ENCODE results near the gene NDUFB10.

The NDUFB10 gene

DNA sequence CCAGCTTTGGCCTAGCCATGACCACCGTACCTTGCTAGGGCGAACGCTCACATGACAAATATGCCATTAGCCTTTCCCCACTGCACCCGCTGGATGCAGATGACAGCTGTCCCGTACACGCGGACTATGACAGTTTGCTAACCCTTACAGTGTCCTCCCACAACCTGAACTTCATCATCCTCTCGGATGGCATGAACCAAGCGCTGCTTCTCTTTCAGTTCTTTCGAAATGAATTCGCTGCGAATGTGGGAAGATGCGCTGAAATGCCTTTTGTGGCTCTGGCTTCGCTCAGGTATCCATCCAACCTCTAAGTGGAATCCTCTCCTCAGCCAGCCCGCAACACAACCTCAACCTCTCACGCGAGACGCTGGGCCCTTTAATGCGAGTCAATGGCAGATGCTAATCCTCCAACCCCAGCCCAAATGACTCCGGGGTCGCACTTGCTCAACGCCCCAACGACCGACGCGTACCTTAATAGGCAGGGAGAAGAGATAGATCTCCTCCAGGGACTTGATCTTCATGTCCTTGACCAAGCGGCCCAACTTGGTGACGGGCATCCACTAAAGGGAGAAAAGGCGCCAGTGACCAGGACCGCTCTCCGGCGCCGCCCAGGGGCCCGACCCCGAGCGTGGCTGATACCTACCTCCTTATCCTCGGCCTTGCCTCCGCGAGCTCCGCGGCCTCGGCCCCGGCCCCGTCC lies 4.6 kb downstream of the NDUFB10 start:
- H4K8ac ChIP-seq (ENCODE audit: low read depth, low read length), result no peak overlapping the region
- peaks cover 14% of the 10 kb centered on the region for H3K79me1 ChIP-seq (ENCODE audit: low read length)
- DNase-seq, result peak; percentile 22 to 65
- H2BK12ac ChIP-seq (ENCODE audit: low read length), result no peak overlapping the region
- no peaks in the 10 kb centered on the region for H3K27me3 ChIP-seq (ENCODE audit: insufficient read depth, low read length)
- H3K9me3 ChIP-seq (ENCODE audit: insufficient read depth, low read depth, low read length), result no peaks in the 10 kb centered on the region
- H4K12ac ChIP-seq (ENCODE audit: low read depth, low read length), result no peak overlapping the region
- H3K4ac ChIP-seq (ENCODE audit: low read depth, low read length), result peak overlapping the region; percentile 87
- H3K9ac ChIP-seq (ENCODE audit: low read length), result peak overlapping the region; percentile 62
- peak overlapping the region; percentile 93 for H3K4me3 ChIP-seq (ENCODE audit: low read depth, low read length)
- no peak overlapping the region for H2AFZ ChIP-seq (ENCODE audit: insufficient read depth, low read length, poor library complexity)
- no peak overlapping the region for H3K18ac ChIP-seq (ENCODE audit: low read length)
- peaks cover 6 to 15% of the 10 kb centered on the region in 2 experiments for H3K4me1 ChIP-seq (ENCODE audit: control insufficient read depth in 1 of 2, insufficient read depth in 2 of 2, low read length in 2 of 2)
- H3K36me3 ChIP-seq (ENCODE audit: control insufficient read depth in 1 of 2, insufficient read depth in 2 of 2, low read length in 2 of 2), result peaks cover 23 to 28% of the 10 kb centered on the region in 2 experiments
- peak overlapping the region; percentile 80 for H3K27ac ChIP-seq (ENCODE audit: low read depth, low read length)
- H3K23ac ChIP-seq (ENCODE audit: low read length), result no peak overlapping the region
- H2AK5ac ChIP-seq (ENCODE audit: low read length), result no peak overlapping the region
- peak overlapping the region; percentile 47 for H3K14ac ChIP-seq (ENCODE audit: low read length)
- no peak overlapping the region for H2BK120ac ChIP-seq (ENCODE audit: insufficient read depth, low read length, poor library complexity)
- peaks cover 25% of the 10 kb centered on the region for H3K79me2 ChIP-seq (ENCODE audit: control insufficient read depth, insufficient read depth, low read length, poor library complexity)
- H3K4me2 ChIP-seq (ENCODE audit: low read length), result peak overlapping the region; percentile 94
- WGBS (ENCODE audit: extremely low coverage, insufficient coverage, insufficient read length), result no CpG with 5 or more reads among the region's 44 CpGs
- no peak overlapping the region for H2BK5ac ChIP-seq (ENCODE audit: low read depth, low read length, poor library complexity)
- peak overlapping the region; percentile 69 for H4K91ac ChIP-seq (ENCODE audit: low read depth, low read length)

DNA sequence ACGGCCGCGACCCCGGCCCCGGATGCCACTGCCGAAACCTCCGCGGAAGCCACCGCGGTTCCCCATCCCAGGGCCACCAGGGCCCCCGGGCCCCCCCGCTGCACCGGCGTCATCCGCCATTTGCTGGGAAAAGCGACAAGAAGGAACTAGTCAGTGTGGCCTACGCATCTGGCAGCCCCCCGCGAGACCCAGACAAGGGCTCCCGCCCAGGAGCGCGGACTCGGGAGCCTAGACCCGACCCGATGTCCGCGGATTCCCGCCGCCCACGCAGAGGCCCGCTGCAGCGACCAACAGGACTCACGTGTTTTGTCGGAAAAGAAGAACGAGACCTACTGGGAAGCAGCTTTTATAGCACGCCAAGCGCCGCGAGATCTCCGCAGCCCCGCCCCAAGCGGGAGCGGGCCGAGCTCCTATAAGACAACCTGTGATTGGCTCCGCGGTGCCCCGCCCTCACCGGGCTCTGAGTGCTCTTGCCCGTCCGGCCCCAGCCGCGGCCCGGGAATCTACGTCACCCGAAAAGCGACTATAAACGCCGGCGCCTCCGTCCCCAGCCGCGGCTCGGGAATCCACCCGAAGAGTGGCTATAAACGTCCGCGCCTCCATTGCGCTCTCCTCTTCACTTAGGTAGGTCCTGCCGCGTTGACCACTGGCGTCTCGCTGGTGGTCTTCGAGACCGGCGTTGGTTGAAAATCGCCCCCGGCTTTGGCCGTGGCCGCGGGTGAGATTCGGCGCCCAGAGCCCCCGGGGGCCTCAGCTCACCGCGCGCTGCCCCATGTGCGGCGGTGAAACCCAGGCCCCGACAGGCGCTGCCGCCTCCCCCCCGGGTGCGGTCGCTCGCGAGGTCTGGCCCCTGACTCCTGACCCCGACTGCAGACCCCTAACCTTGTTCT lies 5.4 kb downstream of the NDUFB10 start, which contains the start of gene RPS2:
RPS2 (minus strand) TSS at position 321 of the 890 bp plus-strand sequence; CDS start at position 120, 201 bp downstream.
- Histone ChIP-seq H3K23ac (ENCODE audit: low read length) (no peak within 1 kb of the TSS), H3K18ac (ENCODE audit: low read length) (peak within 1 kb of the TSS; percentile 98), H2AK5ac (ENCODE audit: low read length) (peak within 1 kb of the TSS; percentile 73), H3K27ac (ENCODE audit: low read depth, low read length) (peak within 1 kb of the TSS; percentile 80), H3K4me3 (ENCODE audit: low read depth, low read length) (peak within 1 kb of the TSS; percentile 97), H2BK12ac (ENCODE audit: low read length) (no peak within 1 kb of the TSS), H3K36me3 (ENCODE audit: control insufficient read depth in 1 of 2, insufficient read depth in 2 of 2, low read length in 2 of 2) (peaks cover 23 to 28% of the 10 kb centered on the region in 2 experiments), H3K9me3 (ENCODE audit: insufficient read depth, low read depth, low read length) (no peaks in the 10 kb centered on the region), H3K27me3 (ENCODE audit: insufficient read depth, low read length) (no peaks in the 10 kb centered on the region), H3K79me1 (ENCODE audit: low read length) (peaks cover 8% of the 10 kb centered on the region), H3K4me2 (ENCODE audit: low read length) (peak within 1 kb of the TSS; percentile 94), H4K8ac (ENCODE audit: low read depth, low read length) (peak within 1 kb of the TSS; percentile 95), H2BK5ac (ENCODE audit: low read depth, low read length, poor library complexity) (peak within 1 kb of the TSS; percentile 80), H4K12ac (ENCODE audit: low read depth, low read length) (peak within 1 kb of the TSS; percentile 52), H3K4ac (ENCODE audit: low read depth, low read length) (peak within 1 kb of the TSS; percentile 90), H4K91ac (ENCODE audit: low read depth, low read length) (peak within 1 kb of the TSS; percentile 93), H2AFZ (ENCODE audit: insufficient read depth, low read length, poor library complexity) (peak within 1 kb of the TSS; percentile 28), H3K9ac (ENCODE audit: low read length) (peak within 1 kb of the TSS; percentile 100), H3K4me1 (ENCODE audit: control insufficient read depth in 1 of 2, insufficient read depth in 2 of 2, low read length in 2 of 2) (peaks cover 6 to 13% of the 10 kb centered on the region in 2 experiments), H3K79me2 (ENCODE audit: control insufficient read depth, insufficient read depth, low read length, poor library complexity) (peaks cover 21% of the 10 kb centered on the region), H3K14ac (ENCODE audit: low read length) (peak within 1 kb of the TSS; percentile 90), H2BK120ac (ENCODE audit: insufficient read depth, low read length, poor library complexity) (peak within 1 kb of the TSS; percentile 53)
- WGBS (ENCODE audit: extremely low coverage, insufficient coverage, insufficient read length), result no CpG with 5 or more reads among the region's 97 CpGs
- DNase-seq, result peak; percentile 99 to 100

DNA sequence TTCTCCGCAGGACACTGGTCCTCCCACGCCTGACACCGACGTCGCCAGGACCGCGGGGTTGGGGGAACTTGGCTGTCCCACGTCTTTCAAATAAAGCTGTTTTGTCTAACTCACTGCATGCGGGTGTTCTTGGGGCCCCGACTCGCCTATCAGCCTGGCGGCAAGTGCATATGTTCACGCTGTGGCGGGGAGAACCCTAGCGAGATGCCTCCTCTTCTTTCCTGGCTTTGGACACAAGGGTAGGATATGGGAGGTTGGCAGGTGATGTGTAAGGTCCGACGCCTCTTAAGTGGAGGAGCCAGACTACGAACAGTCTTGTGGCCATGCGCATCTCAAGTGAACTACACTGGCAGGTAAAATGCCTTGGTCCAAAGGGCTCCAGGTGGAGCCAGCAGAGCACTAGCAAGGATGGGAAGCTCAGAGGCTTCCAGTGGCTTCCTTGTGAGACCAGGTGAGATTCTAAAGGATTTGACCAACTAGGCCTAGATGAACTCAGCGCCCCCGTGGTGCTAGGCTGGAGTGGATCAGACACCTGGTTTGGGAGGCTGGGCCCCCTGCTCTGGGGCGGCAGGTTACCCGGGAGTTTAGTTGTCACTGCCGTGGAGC lies 6.2 kb downstream of the NDUFB10 start:
- no peak overlapping the region for H3K23ac ChIP-seq (ENCODE audit: low read length)

DNA sequence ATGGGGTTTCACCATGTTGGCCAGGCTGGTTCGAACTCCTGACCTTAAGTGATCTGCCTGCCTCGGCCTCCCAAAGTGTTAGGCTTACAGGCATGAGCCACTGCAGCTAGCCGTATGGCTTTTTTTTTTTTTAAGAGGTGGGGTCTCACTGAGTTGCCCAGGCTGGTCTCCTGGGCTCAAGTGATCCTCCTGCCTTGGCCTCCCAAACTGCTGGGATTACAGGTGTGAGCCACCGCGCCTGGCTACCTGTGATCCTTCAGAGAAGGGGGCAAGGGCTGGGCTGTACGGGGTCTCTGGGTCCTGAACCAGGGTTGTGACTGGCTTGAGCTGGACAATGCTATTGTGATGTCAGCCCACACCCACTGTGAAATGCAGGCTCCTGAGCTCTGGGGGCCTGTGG lies 7.1 kb downstream of the NDUFB10 start, which contains the start of gene RNF151:
RNF151 (plus strand) TSS at position 397 of the 400 bp plus-strand sequence. CDS start 26 bp downstream, outside the sequence.
- no peak within 1 kb of the TSS for H2AK5ac ChIP-seq (ENCODE audit: low read length)
- no CpG with 5 or more reads among the region's 6 CpGs for WGBS (ENCODE audit: extremely low coverage, insufficient coverage, insufficient read length)

More for the DNA sequence above, 6.2 kb downstream of the NDUFB10 start:
- Histone ChIP-seq H2BK5ac (ENCODE audit: low read depth, low read length, poor library complexity) (peak overlapping the region; percentile 80), H3K27ac (ENCODE audit: low read depth, low read length) (peak overlapping the region; percentile 58), H3K9ac (ENCODE audit: low read length) (peak overlapping the region; percentile 100), H3K9me3 (ENCODE audit: insufficient read depth, low read depth, low read length) (no peaks in the 10 kb centered on the region), H3K4me3 (ENCODE audit: low read depth, low read length) (peak overlapping the region; percentile 97), H3K27me3 (ENCODE audit: insufficient read depth, low read length) (no peaks in the 10 kb centered on the region), H3K79me2 (ENCODE audit: control insufficient read depth, insufficient read depth, low read length, poor library complexity) (peaks cover 19% of the 10 kb centered on the region), H4K8ac (ENCODE audit: low read depth, low read length) (peak overlapping the region; percentile 95), H2AK5ac (ENCODE audit: low read length) (peak overlapping the region; percentile 11), H3K4ac (ENCODE audit: low read depth, low read length) (peak overlapping the region; percentile 90), H4K12ac (ENCODE audit: low read depth, low read length) (peak overlapping the region; percentile 45), H3K18ac (ENCODE audit: low read length) (peak overlapping the region; percentile 98), H4K91ac (ENCODE audit: low read depth, low read length) (peak overlapping the region; percentile 93), H2BK120ac (ENCODE audit: insufficient read depth, low read length, poor library complexity) (peak overlapping the region; percentile 53), H3K4me2 (ENCODE audit: low read length) (peak overlapping the region; percentile 87), H3K4me1 (ENCODE audit: control insufficient read depth in 1 of 2, insufficient read depth in 2 of 2, low read length in 2 of 2) (peaks cover 6 to 11% of the 10 kb centered on the region in 2 experiments), H3K36me3 (ENCODE audit: control insufficient read depth in 1 of 2, insufficient read depth in 2 of 2, low read length in 2 of 2) (peaks cover 23 to 28% of the 10 kb centered on the region in 2 experiments), H2BK12ac (ENCODE audit: low read length) (no peak overlapping the region), H3K14ac (ENCODE audit: low read length) (peak overlapping the region; percentile 90), H2AFZ (ENCODE audit: insufficient read depth, low read length, poor library complexity) (peak overlapping the region; percentile 28), H3K79me1 (ENCODE audit: low read length) (peaks cover 7% of the 10 kb centered on the region)
- DNase-seq, result peak in 1 of 2 donors; percentile 22
- no CpG with 5 or more reads among the region's 24 CpGs for WGBS (ENCODE audit: extremely low coverage, insufficient coverage, insufficient read length)

More for the DNA sequence above, 7.1 kb downstream of the NDUFB10 start, which contains the start of gene RNF151:
- Histone ChIP-seq H3K9ac (ENCODE audit: low read length) (peak within 1 kb of the TSS; percentile 100), H4K8ac (ENCODE audit: low read depth, low read length) (no peak within 1 kb of the TSS), H3K4me2 (ENCODE audit: low read length) (peak within 1 kb of the TSS; percentile 87), H3K27ac (ENCODE audit: low read depth, low read length) (no peak within 1 kb of the TSS), H3K36me3 (ENCODE audit: control insufficient read depth in 1 of 2, insufficient read depth in 2 of 2, low read length in 2 of 2) (peaks cover 23 to 24% of the 10 kb centered on the region in 2 experiments), H4K91ac (ENCODE audit: low read depth, low read length) (no peak within 1 kb of the TSS), H3K18ac (ENCODE audit: low read length) (no peak within 1 kb of the TSS), H3K27me3 (ENCODE audit: insufficient read depth, low read length) (no peaks in the 10 kb centered on the region), H3K14ac (ENCODE audit: low read length) (no peak within 1 kb of the TSS), H3K4ac (ENCODE audit: low read depth, low read length) (peak within 1 kb of the TSS; percentile 90), H3K23ac (ENCODE audit: low read length) (no peak within 1 kb of the TSS), H2BK12ac (ENCODE audit: low read length) (no peak within 1 kb of the TSS), H2AFZ (ENCODE audit: insufficient read depth, low read length, poor library complexity) (no peak within 1 kb of the TSS), H3K79me1 (ENCODE audit: low read length) (peaks cover 8% of the 10 kb centered on the region), H2BK120ac (ENCODE audit: insufficient read depth, low read length, poor library complexity) (no peak within 1 kb of the TSS), H3K9me3 (ENCODE audit: insufficient read depth, low read depth, low read length) (no peaks in the 10 kb centered on the region), H3K79me2 (ENCODE audit: control insufficient read depth, insufficient read depth, low read length, poor library complexity) (peaks cover 19% of the 10 kb centered on the region), H3K4me1 (ENCODE audit: control insufficient read depth in 1 of 2, insufficient read depth in 2 of 2, low read length in 2 of 2) (peaks cover 10 to 13% of the 10 kb centered on the region in 2 experiments), H4K12ac (ENCODE audit: low read depth, low read length) (no peak within 1 kb of the TSS), H2BK5ac (ENCODE audit: low read depth, low read length, poor library complexity) (no peak within 1 kb of the TSS), H3K4me3 (ENCODE audit: low read depth, low read length) (peak within 1 kb of the TSS; percentile 97)
- no peak for DNase-seq
